Immature natural killer cell (primary cell): ENCODE measurements around the gene AK2. TPM values are rescaled to one million over a fixed set of nuclear protein-coding genes. Genes with fewer than 3 reads are reported as not detected.
"Not testable (repeated sequence)": the region's sequence is repeated elsewhere in the genome, so short reads cannot be mapped to it uniquely, and the experiment has no call there.

Source experiments
- DNase-seq, 3 donors: peaks; one replicate each; pipeline ENCODE4 v3.0.0; 2022; ENCODE audit warnings: mixed read lengths in 1 of 3
- H3K27ac Mint-ChIP-seq, 6 donors: one replicate each; pipeline ENCODE4 v1.8.0; 2020; ENCODE audit warnings: mixed read lengths in 6 of 6, mild to moderate bottlenecking in 5 of 6, inconsistent platforms in 4 of 6, moderate library complexity in 3 of 6
- H3K27me3 Mint-ChIP-seq, 3 donors: one replicate each; pipeline ENCODE4 v1.8.0; 2020 to 2021; ENCODE audit warnings: low read depth in 3 of 3, mild to moderate bottlenecking in 3 of 3, mixed read lengths in 3 of 3, moderate library complexity in 3 of 3, inconsistent platforms in 1 of 3
- H3K36me3 Mint-ChIP-seq, 3 donors: one replicate each; pipeline ENCODE4 v1.8.0; 2020; ENCODE audit warnings: mixed read lengths in 3 of 3, inconsistent platforms in 2 of 3, mild to moderate bottlenecking in 2 of 3
- H3K4me1 Mint-ChIP-seq, 2 donors: one replicate each; pipeline ENCODE4 v1.8.0; 2020; ENCODE audit warnings: inconsistent platforms in 2 of 2, mild to moderate bottlenecking in 2 of 2, mixed read lengths in 2 of 2, moderate library complexity in 1 of 2
- H3K4me3 Mint-ChIP-seq, 5 donors: one replicate each; pipeline ENCODE4 v1.8.0; 2020; ENCODE audit warnings: mild to moderate bottlenecking in 5 of 5, mixed read lengths in 5 of 5, inconsistent platforms in 3 of 5, moderate library complexity in 3 of 5
- H3K9me3 Mint-ChIP-seq, 6 donors: one replicate each; pipeline ENCODE4 v1.8.0; 2020; ENCODE audit warnings: mild to moderate bottlenecking in 6 of 6, mixed read lengths in 6 of 6, inconsistent platforms in 4 of 6, moderate library complexity in 3 of 6
- polyA plus RNA-seq, 3 donors: library from polyadenylated mRNA; unstranded; fragments of 300-500 nt; fragmentation: Illumina TruSeq; gene quantifications; one replicate each; pipeline ENCODE4 v1.2.3, GENCODE V29; 2021

Gene AK2
- polyA plus RNA-seq, 3 donors from 2014 or later, result 138 to 174 (median 143) TPM

GRCh38 chr1:32981003-32981901 lies 55.4 kb downstream of the AK2 start:
- H3K36me3 Mint-ChIP-seq, result no peaks in the 10 kb centered on the region
- no peaks in the 10 kb centered on the region for H3K9me3 Mint-ChIP-seq
- H3K4me1 Mint-ChIP-seq, result peaks cover 19 to 22% of the 10 kb centered on the region in 2 donors
- H3K27me3 Mint-ChIP-seq, result peaks cover 0 to 4% (median 0%) of the 10 kb centered on the region in 3 donors
- H3K4me3 Mint-ChIP-seq, result peak overlapping the region; percentile 36 to 91 (median 82)
- peak overlapping the region; percentile 81 to 97 (median 95) for H3K27ac Mint-ChIP-seq
- DNase-seq, result peak; percentile 51 to 66 (median 54)

- Mint-ChIP-seq H3K36me3 (no peaks in the 10 kb centered on the region), H3K27ac (peak overlapping the region in 2 of 6 donors; percentile 29 to 96), H3K4me1 (peaks cover 19 to 22% of the 10 kb centered on the region in 2 donors), H3K27me3 (peaks cover 0 to 4% (median 3%) of the 10 kb centered on the region in 3 donors), H3K4me3 (no peak overlapping the region), H3K9me3 (no peaks in the 10 kb centered on the region)
- DNase-seq, result no peak
Measured at GRCh38 chr1:32980080-32980479, 56.6 kb downstream of the AK2 start.

GRCh38 chr1:32978854-32979253 lies 57.8 kb downstream of the AK2 start:
- no peak overlapping the region for H3K27ac Mint-ChIP-seq
- no peaks in the 10 kb centered on the region for H3K36me3 Mint-ChIP-seq
- peaks cover 0 to 3% (median 2%) of the 10 kb centered on the region in 3 donors for H3K27me3 Mint-ChIP-seq
- H3K9me3 Mint-ChIP-seq, result no peaks in the 10 kb centered on the region
- peaks cover 19 to 22% of the 10 kb centered on the region in 2 donors for H3K4me1 Mint-ChIP-seq
- H3K4me3 Mint-ChIP-seq, result no peak overlapping the region
- no peak for DNase-seq

GRCh38 chr1:32977546-32978087 lies 59.1 kb downstream of the AK2 start:
- Mint-ChIP-seq H3K4me1 (peaks cover 19 to 21% of the 10 kb centered on the region in 2 donors), H3K27me3 (peaks cover under 1 to 3% (median 3%) of the 10 kb centered on the region in 3 donors), H3K36me3 (no peaks in the 10 kb centered on the region), H3K27ac (peak overlapping the region in 2 of 6 donors; percentile 9 to 14), H3K9me3 (no peaks in the 10 kb centered on the region), H3K4me3 (no peak overlapping the region)
- no peak for DNase-seq

GRCh38 chr1:32975055-32975454 lies 61.6 kb downstream of the AK2 start:
- peaks cover 12 to 20% (median 15%) of the 10 kb centered on the region in 3 donors for H3K27me3 Mint-ChIP-seq
- not testable (repeated sequence) for DNase-seq, H3K36me3 Mint-ChIP-seq, H3K27ac Mint-ChIP-seq, H3K4me3 Mint-ChIP-seq, H3K9me3 Mint-ChIP-seq
- peaks cover 9 to 10% of the 10 kb centered on the region in 2 donors for H3K4me1 Mint-ChIP-seq

GRCh38 chr1:32973458-32973857 lies 63.2 kb downstream of the AK2 start:
- DNase-seq, H3K4me1 Mint-ChIP-seq, H3K9me3 Mint-ChIP-seq, H3K4me3 Mint-ChIP-seq, H3K27ac Mint-ChIP-seq: not testable (repeated sequence)
- H3K27me3 Mint-ChIP-seq, result peaks cover 14 to 20% (median 15%) of the 10 kb centered on the region in 3 donors
- peaks cover 2 to 13% (median 6%) of the 10 kb centered on the region in 3 donors for H3K36me3 Mint-ChIP-seq

GRCh38 chr1:32972814-32973428 lies 63.8 kb downstream of the AK2 start:
- H3K27me3 Mint-ChIP-seq, result peaks cover 14 to 19% (median 18%) of the 10 kb centered on the region in 3 donors

GRCh38 chr1:32971576-32971975 lies 65.1 kb downstream of the AK2 start:
- Mint-ChIP-seq H3K9me3 (no peaks in the 10 kb centered on the region), H3K4me1 (peaks cover 8 to 9% of the 10 kb centered on the region in 2 donors), H3K4me3 (no peak overlapping the region), H3K36me3 (peaks cover 4 to 13% (median 6%) of the 10 kb centered on the region in 3 donors), H3K27me3 (peaks cover 14 to 19% (median 18%) of the 10 kb centered on the region in 3 donors), H3K27ac (no peak overlapping the region)
- no peak for DNase-seq

More at GRCh38 chr1:32972814-32973428, 63.8 kb downstream of the AK2 start:
- Mint-ChIP-seq H3K4me3 (peak overlapping the region in 4 of 5 donors; percentile 18 to 73 (median 66)), H3K4me1 (peaks cover 8 to 9% of the 10 kb centered on the region in 2 donors), H3K36me3 (peaks cover 4 to 13% (median 6%) of the 10 kb centered on the region in 3 donors), H3K9me3 (no peaks in the 10 kb centered on the region), H3K27ac (no peak overlapping the region)
- no peak for DNase-seq

GRCh38 chr1:32971156-32971555 lies 65.5 kb downstream of the AK2 start:
- Mint-ChIP-seq H3K9me3 (no peaks in the 10 kb centered on the region), H3K27me3 (peaks cover 14 to 19% (median 18%) of the 10 kb centered on the region in 3 donors), H3K4me3 (no peak overlapping the region), H3K36me3 (peaks cover 4 to 13% (median 6%) of the 10 kb centered on the region in 3 donors), H3K27ac (no peak overlapping the region), H3K4me1 (peaks cover 8 to 9% of the 10 kb centered on the region in 2 donors)
- DNase-seq, result no peak

- Mint-ChIP-seq H3K4me3 (no peak overlapping the region), H3K27me3 (peaks cover 11 to 22% (median 21%) of the 10 kb centered on the region in 3 donors), H3K36me3 (peaks cover 4 to 13% (median 6%) of the 10 kb centered on the region in 3 donors), H3K27ac (no peak overlapping the region), H3K4me1 (peaks cover 12 to 15% of the 10 kb centered on the region in 2 donors), H3K9me3 (no peaks in the 10 kb centered on the region)
- no peak for DNase-seq
Measured at GRCh38 chr1:32969566-32969965, 67.1 kb downstream of the AK2 start.

GRCh38 chr1:32967888-32968568 lies 68.7 kb downstream of the AK2 start:
- Mint-ChIP-seq H3K27ac (no peak overlapping the region), H3K4me3 (no peak overlapping the region)

GRCh38 chr1:32966900-32967299 lies 69.8 kb downstream of the AK2 start:
- Mint-ChIP-seq H3K4me3 (peak overlapping the region in 2 of 5 donors; percentile 6 to 18), H3K27me3 (peaks cover 3 to 21% (median 19%) of the 10 kb centered on the region in 3 donors)

More at GRCh38 chr1:32967888-32968568, 68.7 kb downstream of the AK2 start:
- H3K9me3 Mint-ChIP-seq, result no peaks in the 10 kb centered on the region
- H3K4me1 Mint-ChIP-seq, result peaks cover 15 to 24% of the 10 kb centered on the region in 2 donors
- no peak for DNase-seq
- peaks cover 4 to 13% (median 6%) of the 10 kb centered on the region in 3 donors for H3K36me3 Mint-ChIP-seq
- H3K27me3 Mint-ChIP-seq, result peaks cover 11 to 27% (median 23%) of the 10 kb centered on the region in 3 donors

GRCh38 chr1:32965251-32965747 lies 71.4 kb downstream of the AK2 start:
- Mint-ChIP-seq H3K4me3 (peak overlapping the region; percentile 87 to 93 (median 91)), H3K36me3 (peaks cover 0 to 4% (median 3%) of the 10 kb centered on the region in 3 donors), H3K4me1 (peaks cover 33 to 43% of the 10 kb centered on the region in 2 donors), H3K9me3 (no peaks in the 10 kb centered on the region), H3K27ac (peak overlapping the region; percentile 88 to 97 (median 95)), H3K27me3 (peaks cover 2 to 13% (median 9%) of the 10 kb centered on the region in 3 donors)
- DNase-seq, result no peak

More at GRCh38 chr1:32966900-32967299, 69.8 kb downstream of the AK2 start:
- Mint-ChIP-seq H3K4me1 (peaks cover 20 to 27% of the 10 kb centered on the region in 2 donors), H3K9me3 (no peaks in the 10 kb centered on the region), H3K27ac (no peak overlapping the region), H3K36me3 (peaks cover under 1 to 9% (median 4%) of the 10 kb centered on the region in 3 donors)
- DNase-seq, result no peak
